Measurements from ENCODE around the gene FAM32A.

Gene FAM32A

GRCh38 chr19:16225279-16226183 is 40.3 kb downstream of the FAM32A start:
- DNase-seq: no peak

- no peak for DNase-seq
These were observed 41.0 kb downstream of the FAM32A start for GRCh38 chr19:16226184-16226591.

- no peak for DNase-seq
These were observed 41.9 kb downstream of the FAM32A start for GRCh38 chr19:16226878-16227836.

- DNase-seq: no peak
These were observed 42.8 kb downstream of the FAM32A start for GRCh38 chr19:16227837-16228636.

GRCh38 chr19:16228637-16229321 is 43.6 kb downstream of the FAM32A start:
- no peak for DNase-seq

GRCh38 chr19:16229322-16229641 is 44.1 kb downstream of the FAM32A start:
- DNase-seq: no peak

GRCh38 chr19:16232127-16232526 is 46.9 kb downstream of the FAM32A start:
- DNase-seq: no peak

- DNase-seq: no peak
These were observed 47.4 kb downstream of the FAM32A start for GRCh38 chr19:16232568-16232967.

GRCh38 chr19:16233081-16233776 is 48.0 kb downstream of the FAM32A start:
- DNase-seq: no peak

- DNase-seq: no peak
These were observed 48.8 kb downstream of the FAM32A start for GRCh38 chr19:16233836-16234551.

- no peak for DNase-seq
These were observed 49.6 kb downstream of the FAM32A start for GRCh38 chr19:16234552-16235445.

GRCh38 chr19:16235811-16236652 is 50.8 kb downstream of the FAM32A start:
- no peak for DNase-seq
